ENCODE measurements around the gene MAPT.

- TF ChIP-seq, protein P1, sequence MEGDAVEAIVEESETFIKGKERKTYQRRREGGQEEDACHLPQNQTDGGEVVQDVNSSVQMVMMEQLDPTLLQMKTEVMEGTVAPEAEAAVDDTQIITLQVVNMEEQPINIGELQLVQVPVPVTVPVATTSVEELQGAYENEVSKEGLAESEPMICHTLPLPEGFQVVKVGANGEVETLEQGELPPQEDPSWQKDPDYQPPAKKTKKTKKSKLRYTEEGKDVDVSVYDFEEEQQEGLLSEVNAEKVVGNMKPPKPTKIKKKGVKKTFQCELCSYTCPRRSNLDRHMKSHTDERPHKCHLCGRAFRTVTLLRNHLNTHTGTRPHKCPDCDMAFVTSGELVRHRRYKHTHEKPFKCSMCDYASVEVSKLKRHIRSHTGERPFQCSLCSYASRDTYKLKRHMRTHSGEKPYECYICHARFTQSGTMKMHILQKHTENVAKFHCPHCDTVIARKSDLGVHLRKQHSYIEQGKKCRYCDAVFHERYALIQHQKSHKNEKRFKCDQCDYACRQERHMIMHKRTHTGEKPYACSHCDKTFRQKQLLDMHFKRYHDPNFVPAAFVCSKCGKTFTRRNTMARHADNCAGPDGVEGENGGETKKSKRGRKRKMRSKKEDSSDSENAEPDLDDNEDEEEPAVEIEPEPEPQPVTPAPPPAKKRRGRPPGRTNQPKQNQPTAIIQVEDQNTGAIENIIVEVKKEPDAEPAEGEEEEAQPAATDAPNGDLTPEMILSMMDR (IDR thresholded peaks at IDR 0.05), result no peak
- no peak for TF ChIP-seq POLR2A (IDR thresholded peaks at IDR 0.05)
These were observed 61.7 kb downstream of the MAPT start for GRCh38 chr17:45956090-45956489.
